Progenitor cell of endocrine pancreas (in vitro differentiated cells): ENCODE results near the gene CCDC97. TPM values are rescaled to one million over a fixed set of nuclear protein-coding genes. Genes with fewer than 3 reads are reported as not detected.

Experiments used
- DNase-seq: peaks from one replicate; pipeline ENCODE4 v3.0.0; 2021; ENCODE audit warnings: low spot score; ENCODE audit not compliant: unreplicated experiment
- H3K27ac Mint-ChIP-seq: 2 replicates; pipeline ENCODE4 v1.8.0; 2021; ENCODE audit warnings: mild to moderate bottlenecking, moderate library complexity, mixed read lengths
- H3K27me3 Mint-ChIP-seq: 2 replicates; pipeline ENCODE4 v1.8.0; 2021; ENCODE audit warnings: mixed read lengths
- H3K36me3 Mint-ChIP-seq: 2 replicates; pipeline ENCODE4 v1.8.0; 2022; ENCODE audit warnings: mixed read lengths; ENCODE audit not compliant: insufficient read depth
- H3K4me1 Mint-ChIP-seq: 2 replicates; pipeline ENCODE4 v1.8.0; 2021; ENCODE audit warnings: low read depth, mixed read lengths
- H3K4me3 Mint-ChIP-seq: 2 replicates; pipeline ENCODE4 v1.8.0; 2021; ENCODE audit warnings: low read depth, mild to moderate bottlenecking, moderate library complexity, mixed read lengths
- H3K9me3 Mint-ChIP-seq: 2 replicates; pipeline ENCODE4 v1.8.0; 2021; ENCODE audit warnings: low read depth, mixed read lengths
- total RNA-seq: library from RNA; stranded (reverse); gene quantifications from 2 replicates; pipeline ENCODE4 v1.2.1, GENCODE V29; 2021
- TF ChIP-seq, protein P1 (sequence below): fragments of 200-600 bp; sonication (generic); IDR thresholded peaks from one replicate; pipeline ENCODE4 v1.5.0; 2021; ENCODE audit warnings: antibody characterized with exemption, mild to moderate bottlenecking; ENCODE audit not compliant: unreplicated experiment

The CCDC97 gene
- total RNA-seq, 1 donor from 2014 or later: 46.5 TPM

DNA sequence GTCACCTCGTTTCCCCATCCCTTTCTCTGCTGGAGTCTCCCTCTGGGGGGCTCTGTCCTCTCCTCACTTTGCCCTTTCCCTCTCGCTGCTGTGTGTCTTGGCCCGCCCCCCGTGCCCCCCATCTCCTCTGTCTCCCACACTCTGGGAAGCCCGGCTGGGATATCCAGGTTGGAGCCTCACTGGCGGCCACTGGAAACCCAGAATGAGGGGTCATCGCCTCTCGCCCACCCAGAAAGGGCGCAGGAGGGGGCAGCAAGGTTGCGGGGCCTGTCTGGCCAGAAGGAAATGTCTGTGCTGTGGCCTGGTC, 15.6 kb downstream of the CCDC97 start:
- Mint-ChIP-seq H3K27ac (peak overlapping the region; percentile 77), H3K4me3 (peak overlapping the region; percentile 65), H3K27me3 (peaks cover 8% of the 10 kb centered on the region), H3K36me3 (peaks cover 5% of the 10 kb centered on the region), H3K4me1 (peaks cover 36% of the 10 kb centered on the region), H3K9me3 (no peaks in the 10 kb centered on the region)
- no peak for DNase-seq
- TF ChIP-seq, protein P1, sequence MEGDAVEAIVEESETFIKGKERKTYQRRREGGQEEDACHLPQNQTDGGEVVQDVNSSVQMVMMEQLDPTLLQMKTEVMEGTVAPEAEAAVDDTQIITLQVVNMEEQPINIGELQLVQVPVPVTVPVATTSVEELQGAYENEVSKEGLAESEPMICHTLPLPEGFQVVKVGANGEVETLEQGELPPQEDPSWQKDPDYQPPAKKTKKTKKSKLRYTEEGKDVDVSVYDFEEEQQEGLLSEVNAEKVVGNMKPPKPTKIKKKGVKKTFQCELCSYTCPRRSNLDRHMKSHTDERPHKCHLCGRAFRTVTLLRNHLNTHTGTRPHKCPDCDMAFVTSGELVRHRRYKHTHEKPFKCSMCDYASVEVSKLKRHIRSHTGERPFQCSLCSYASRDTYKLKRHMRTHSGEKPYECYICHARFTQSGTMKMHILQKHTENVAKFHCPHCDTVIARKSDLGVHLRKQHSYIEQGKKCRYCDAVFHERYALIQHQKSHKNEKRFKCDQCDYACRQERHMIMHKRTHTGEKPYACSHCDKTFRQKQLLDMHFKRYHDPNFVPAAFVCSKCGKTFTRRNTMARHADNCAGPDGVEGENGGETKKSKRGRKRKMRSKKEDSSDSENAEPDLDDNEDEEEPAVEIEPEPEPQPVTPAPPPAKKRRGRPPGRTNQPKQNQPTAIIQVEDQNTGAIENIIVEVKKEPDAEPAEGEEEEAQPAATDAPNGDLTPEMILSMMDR: no peak

DNA sequence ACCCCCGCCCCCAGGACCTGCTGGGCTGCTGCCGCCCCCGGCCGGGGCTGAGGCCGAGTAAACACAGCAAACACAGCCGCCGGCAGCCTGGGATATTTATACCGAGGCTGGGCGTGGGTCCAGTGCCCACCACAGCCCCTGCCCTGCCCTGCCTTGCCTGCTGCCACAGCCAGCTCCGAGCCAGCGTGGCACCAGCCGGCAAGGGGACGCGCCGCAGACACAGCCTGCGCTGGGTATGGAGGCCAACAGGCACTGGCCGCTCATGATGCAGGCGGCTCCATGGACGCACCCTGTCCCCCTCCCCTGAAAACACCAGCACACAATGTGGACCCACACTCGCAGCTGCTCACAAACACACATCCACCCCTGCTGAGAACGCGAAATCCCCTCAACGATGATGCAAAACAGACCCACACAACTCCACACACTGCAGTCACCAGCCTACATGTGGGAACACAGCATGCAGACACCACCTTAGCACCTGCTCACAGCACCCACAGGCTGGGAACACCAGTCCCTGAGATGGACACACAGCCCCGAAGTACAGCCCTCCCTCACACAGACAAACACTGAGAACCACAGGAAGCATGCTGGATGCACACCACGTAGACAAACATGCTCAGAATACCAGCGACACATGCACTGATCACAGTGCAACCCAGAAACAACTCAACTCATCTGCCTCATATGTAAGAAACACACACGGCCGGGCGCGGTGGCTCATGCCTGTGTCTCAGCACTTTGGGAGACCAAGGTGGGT, 16.2 kb downstream of the CCDC97 start:
- peak overlapping the region; percentile 65 for H3K4me3 Mint-ChIP-seq
- TF ChIP-seq, protein P1: no peak
- H3K27me3 Mint-ChIP-seq: peaks cover 8% of the 10 kb centered on the region
- H3K9me3 Mint-ChIP-seq: no peaks in the 10 kb centered on the region
- peaks cover 3% of the 10 kb centered on the region for H3K36me3 Mint-ChIP-seq
- H3K4me1 Mint-ChIP-seq: peaks cover 36% of the 10 kb centered on the region
- no peak for DNase-seq
- peak overlapping the region; percentile 78 for H3K27ac Mint-ChIP-seq

DNA sequence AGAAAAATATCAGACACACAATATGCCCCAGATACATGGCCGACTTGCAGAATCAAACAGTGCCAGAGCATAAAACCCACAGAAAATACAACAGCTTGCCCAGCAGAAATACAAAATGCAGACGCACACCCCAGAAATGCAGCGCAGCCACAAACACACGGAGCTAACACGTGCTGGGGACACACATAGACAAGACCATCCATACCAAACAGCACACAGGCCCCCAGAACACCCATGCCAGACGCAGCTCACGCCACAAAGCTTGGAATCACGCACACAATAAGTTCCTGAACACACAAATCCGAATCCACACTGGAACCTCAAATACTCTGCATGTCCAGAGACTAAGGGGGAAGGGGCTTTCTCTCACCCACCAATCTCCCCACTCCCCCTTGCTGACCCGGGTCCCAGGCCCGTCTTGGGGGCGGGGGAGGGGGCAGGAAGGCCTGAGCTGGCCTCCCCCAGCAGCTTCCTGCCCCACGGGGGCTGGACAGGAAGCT, 17.2 kb downstream of the CCDC97 start:
- no peak overlapping the region for H3K4me3 Mint-ChIP-seq
- TF ChIP-seq, protein P1: no peak

DNA sequence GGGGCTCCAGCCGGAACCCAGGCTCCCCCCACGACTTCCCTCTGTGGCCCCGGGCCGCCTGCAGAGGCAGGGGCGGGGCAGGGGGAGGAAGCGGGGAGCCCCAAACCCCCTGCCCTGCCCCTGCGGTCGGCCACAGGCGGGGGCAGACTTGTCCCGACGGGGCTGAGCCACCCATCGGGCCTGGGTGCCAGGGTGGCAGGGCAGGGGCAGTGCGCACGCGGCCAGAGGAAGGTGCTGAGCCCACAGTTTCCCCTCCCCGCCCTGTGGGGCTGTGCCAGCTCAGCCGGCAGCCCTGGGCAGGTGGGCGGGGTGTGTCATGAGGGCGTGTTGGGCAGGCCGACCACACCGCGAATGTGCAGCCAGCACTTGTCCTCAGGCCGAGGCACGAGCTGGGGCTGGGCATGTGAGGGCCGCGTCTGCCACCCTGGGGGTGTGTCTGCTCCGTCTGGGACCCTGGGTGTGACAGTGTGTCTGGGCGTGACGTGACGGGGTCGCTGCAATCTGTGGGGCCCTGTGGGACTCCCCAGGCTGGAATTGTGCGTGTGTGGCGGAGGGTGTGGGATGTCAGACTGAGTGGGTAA, 17.7 kb downstream of the CCDC97 start:
- TF ChIP-seq, protein P1: no peak
- H3K27me3 Mint-ChIP-seq: peaks cover 11% of the 10 kb centered on the region
- DNase-seq: no peak
- H3K27ac Mint-ChIP-seq: no peak overlapping the region
- peaks cover 3% of the 10 kb centered on the region for H3K36me3 Mint-ChIP-seq
- peaks cover 35% of the 10 kb centered on the region for H3K4me1 Mint-ChIP-seq
- H3K9me3 Mint-ChIP-seq: no peaks in the 10 kb centered on the region
- H3K4me3 Mint-ChIP-seq: peak overlapping the region; percentile 1

More for the DNA sequence above, 17.2 kb downstream of the CCDC97 start:
- Mint-ChIP-seq H3K27ac (peak overlapping the region; percentile 30), H3K4me1 (peaks cover 36% of the 10 kb centered on the region), H3K36me3 (peaks cover 3% of the 10 kb centered on the region), H3K27me3 (peaks cover 11% of the 10 kb centered on the region), H3K9me3 (no peaks in the 10 kb centered on the region)
- no peak for DNase-seq

DNA sequence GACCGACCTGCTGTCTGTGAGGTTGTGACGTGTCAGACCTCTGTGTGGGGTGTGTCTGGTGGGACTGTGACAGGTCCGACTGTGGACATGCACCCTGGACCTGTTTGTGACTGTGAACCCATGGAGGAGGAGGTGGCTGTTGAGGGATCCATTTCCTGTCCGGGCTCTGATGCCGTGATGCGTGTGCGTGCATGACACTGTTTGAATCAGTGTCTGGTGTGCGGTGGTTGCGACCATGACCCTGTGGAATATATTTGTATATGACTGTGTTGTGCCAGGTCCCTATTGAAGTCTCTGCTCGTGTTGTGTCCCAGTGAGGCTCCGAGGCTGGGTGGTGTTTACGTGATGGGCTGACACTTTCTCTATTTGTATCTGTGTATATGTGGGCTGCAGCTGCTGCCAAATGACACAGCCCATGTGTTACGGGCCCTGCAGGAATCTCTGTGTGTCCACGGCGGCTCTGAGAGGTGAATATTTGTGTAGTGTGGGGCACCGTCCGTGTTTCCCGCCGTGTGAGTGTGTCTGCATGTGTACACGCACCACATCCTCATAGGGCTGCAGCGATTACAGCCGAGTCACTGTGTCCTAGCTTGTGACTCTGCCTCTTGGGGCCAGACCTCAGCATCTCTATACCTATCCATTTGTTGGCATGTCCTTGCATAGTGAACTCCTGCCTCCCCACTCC, 18.3 kb downstream of the CCDC97 start:
- Mint-ChIP-seq H3K9me3 (no peaks in the 10 kb centered on the region), H3K4me1 (peaks cover 28% of the 10 kb centered on the region), H3K27ac (no peak overlapping the region), H3K36me3 (no peaks in the 10 kb centered on the region), H3K4me3 (peak overlapping the region; percentile 1), H3K27me3 (peaks cover 11% of the 10 kb centered on the region)
- TF ChIP-seq, protein P1: no peak
- no peak for DNase-seq
